SKM-1 (cell line): ENCODE measurements around the gene XPNPEP2.

Source experiments
- DNase-seq: peaks from one replicate; lab custom pipeline; 2025; ENCODE audit not compliant: unreplicated experiment; lab: John Stamatoyannopoulos, UW

The XPNPEP2 gene, protein sequence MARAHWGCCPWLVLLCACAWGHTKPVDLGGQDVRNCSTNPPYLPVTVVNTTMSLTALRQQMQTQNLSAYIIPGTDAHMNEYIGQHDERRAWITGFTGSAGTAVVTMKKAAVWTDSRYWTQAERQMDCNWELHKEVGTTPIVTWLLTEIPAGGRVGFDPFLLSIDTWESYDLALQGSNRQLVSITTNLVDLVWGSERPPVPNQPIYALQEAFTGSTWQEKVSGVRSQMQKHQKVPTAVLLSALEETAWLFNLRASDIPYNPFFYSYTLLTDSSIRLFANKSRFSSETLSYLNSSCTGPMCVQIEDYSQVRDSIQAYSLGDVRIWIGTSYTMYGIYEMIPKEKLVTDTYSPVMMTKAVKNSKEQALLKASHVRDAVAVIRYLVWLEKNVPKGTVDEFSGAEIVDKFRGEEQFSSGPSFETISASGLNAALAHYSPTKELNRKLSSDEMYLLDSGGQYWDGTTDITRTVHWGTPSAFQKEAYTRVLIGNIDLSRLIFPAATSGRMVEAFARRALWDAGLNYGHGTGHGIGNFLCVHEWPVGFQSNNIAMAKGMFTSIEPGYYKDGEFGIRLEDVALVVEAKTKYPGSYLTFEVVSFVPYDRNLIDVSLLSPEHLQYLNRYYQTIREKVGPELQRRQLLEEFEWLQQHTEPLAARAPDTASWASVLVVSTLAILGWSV

DNA sequence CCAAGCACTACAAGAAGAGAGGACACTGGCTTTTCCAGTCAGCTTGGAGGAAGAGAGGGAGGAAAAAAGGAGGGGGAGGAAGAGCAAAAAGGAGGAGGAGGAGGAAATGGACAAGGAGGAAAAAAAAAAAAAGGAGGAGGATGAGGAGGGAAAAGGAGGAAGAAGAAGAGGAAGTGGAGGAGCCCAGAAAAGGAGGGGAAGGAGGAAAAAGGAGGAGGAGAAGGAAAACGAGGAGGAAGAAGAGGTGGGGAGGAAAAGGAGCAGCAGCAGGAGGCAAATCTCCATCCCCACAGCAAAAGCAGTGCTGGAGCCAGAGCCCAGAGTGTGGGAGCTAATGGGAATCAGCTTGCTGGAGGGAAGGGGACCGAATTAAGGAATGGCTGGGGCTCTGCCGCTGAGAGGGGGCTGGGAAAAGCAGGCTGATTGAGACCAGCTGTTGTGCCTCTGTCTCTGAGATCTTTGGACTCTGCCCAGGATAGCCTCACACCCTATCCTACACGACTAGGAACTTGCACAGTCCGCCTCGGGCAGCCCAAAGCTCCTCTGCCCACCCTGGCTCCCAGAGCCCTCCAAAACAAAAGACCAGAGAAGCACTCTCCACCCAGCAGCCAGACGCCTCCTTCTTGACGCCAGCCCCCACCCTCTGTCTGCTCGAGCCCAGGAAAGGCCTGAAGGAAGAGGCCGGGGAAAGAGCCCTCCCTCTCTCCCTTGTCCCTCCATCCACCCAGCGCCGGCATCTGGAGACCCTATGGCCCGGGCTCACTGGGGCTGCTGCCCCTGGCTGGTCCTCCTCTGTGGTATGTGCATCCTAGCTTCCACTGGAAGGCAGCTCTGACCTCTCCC lies at the start of gene XPNPEP2:
Gene XPNPEP2 (plus strand): TSS at position 514 of the 843 bp plus-strand sequence. CDS start 235 bp downstream, at position 749.
- DNase-seq: no peak

DNA sequence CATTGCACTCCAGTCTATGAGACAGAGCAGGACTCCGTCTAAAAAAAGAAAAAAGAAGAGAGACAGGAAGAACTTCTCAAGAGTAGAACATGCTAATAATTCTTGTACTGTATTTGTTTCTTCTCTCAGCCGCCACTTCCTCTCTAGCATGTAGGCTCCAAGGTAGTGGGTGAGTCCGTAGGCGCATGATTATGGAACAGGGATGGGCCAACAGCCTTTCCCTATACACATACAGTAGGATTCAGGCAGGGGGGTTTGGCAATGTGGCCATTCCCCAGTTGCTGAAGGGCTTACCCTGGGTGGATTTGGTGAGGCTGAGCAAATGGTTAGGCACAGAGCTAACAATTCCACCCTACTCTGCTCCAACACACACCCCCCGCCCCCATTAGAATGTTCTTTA lies 49.0 kb upstream of the XPNPEP2 start:
- DNase-seq: no peak

DNA sequence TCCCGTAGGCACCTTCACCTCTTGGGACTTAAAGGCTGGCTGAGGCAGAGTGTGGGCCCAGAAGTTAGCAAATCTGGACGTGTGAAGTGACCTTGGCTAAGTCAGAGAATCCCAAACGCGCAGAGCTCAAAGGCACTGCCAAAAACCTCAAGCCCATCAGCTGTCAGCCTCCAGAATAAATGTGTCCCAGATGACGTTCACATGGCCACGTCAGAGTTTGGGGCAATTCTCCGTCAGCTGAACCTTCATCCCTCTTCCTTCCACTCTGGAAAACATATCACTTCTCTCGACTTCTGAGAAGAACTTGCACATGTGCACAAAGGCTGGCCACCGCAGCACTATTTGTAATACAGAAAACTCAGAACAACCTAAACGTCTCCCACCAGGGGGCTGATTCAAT lies 48.3 kb upstream of the XPNPEP2 start:
- no peak for DNase-seq

DNA sequence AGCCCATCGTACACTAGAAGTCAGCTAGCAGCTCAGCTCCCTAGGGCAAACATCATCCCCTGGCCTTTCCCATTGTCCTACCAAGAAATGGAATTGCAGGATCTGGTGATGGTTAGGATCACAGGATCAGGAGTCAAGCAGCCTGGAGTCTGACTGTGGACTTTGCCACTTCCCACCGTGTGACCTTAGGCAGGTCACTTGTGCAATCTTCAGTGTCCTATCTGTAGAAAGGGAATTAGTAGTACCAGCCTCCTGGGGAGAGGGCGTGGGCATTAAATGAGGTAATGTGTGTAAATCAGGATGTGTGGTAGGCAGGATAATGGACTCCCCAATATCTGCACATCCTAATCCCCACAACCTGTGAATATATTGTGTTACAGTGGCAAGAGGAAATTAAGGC lies 45.4 kb upstream of the XPNPEP2 start:
- no peak for DNase-seq

DNA sequence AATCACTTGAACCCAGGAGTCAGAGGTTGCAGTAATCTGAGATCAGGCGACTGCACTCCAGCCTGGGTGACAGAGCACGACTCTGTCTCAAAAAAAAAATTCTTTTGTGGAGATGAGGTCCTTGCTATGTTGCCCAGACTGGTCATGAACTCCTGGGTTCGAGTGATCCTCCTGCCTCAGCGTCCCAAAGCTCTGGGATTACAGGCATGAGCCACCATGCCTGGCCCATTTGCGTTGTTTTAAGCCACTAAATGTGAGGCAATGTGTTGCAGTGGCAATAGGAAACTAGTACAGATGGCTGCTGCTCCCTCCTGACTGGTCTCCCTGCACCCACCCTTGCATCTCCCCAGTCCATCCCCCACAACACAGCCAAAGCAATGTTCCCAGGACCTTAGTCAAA lies 44.0 kb upstream of the XPNPEP2 start:
- no peak for DNase-seq

DNA sequence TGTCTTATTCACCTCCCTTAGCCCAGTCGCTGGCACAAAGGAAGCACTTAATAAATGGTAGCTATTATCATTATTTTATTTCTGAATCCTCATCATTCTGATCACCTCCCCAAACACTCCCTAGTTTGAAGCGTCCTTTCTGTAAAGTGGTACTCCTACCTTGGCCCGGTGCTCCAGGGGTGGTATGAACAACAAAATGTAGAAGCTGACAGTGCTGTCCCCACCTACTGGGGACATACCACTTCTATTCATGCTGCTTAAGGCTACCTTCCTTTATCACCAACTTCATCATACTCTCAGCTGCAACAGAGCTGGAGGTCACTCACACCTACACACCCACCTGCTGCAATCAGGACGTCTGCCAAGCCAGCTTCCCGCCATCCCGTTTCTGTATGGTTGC lies 43.2 kb upstream of the XPNPEP2 start:
- DNase-seq: no peak

DNA sequence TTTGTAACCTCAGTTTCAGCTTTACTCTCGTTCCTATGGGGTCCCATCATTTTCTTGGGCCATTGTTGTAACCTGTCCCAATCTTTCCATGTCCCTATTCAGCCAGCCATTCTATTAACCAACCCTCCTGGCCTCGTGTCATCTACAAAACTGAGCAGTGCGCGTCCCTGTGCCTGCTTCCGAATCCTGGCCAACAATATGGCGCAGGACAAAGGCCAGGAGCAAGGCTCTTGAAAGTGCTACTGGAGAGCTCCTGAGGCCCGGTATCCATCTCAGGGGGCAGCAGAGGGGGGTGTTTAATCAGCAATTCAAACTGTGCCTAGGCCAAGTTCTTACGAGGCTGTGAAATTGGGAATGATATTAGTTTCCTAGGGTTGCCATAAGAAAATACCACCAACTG lies 42.8 kb upstream of the XPNPEP2 start:
- no peak for DNase-seq

DNA sequence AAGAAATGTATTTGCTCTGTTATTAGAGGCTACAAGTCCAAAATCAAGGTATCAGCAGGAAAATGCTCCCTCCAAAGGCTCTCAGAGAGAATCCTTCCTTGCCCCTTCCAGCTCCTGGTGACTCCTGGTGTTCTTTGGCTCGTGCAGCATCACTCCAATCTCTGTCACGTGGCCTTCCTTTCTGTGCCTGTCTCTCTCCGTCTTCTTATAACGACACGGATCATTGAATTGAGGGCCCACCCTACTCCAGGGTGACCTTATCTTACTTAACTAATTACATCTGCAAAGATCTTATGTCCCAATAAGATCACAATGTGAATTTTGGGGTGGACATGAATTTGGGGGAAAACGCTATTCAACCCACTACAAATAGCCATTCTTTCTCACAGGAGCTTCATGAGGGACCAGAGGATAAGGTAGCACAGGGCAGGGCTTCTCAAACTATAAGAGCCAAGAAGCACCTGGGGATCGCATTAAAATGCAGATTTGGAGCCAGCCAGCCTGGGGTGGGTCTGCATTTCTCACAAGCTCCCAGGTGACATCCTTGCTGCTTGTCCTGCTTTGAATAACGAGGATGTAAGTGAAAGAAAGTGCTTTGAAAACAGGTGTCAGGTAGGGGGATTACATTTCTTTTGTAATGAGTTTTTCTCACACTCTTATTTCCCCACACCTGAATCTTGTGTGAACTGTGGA lies 42.2 kb upstream of the XPNPEP2 start:
- no peak for DNase-seq

DNA sequence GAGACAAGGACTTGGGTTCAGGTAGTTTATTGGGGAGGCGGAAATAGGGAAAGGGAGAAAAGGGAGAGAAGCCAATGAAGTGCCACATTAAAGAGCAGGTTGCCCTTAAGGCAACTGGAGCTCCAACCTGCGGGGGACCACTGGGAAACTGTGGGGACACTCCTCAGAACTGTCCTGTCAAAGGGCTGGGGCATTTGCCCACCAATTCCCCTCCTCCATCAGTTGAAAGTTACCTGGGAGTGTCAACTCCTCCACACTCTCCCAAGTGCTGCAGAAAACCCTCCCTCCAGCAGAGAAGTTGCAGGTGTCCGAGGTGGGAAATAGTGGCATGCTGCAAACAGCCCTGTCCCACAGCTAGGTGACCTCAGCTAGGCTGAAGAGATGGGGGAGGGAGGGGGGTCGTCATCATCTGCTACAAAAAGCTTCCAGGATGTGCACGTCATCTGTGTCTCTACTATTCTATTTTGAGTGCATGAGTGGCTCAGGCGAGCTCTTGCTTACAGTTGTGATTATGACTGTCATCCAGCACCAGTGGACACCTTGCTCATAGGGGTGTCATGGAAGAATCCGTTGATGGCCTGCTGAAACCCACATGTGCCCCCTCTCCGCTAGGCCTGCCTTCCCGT lies 41.5 kb upstream of the XPNPEP2 start:
- no peak for DNase-seq

DNA sequence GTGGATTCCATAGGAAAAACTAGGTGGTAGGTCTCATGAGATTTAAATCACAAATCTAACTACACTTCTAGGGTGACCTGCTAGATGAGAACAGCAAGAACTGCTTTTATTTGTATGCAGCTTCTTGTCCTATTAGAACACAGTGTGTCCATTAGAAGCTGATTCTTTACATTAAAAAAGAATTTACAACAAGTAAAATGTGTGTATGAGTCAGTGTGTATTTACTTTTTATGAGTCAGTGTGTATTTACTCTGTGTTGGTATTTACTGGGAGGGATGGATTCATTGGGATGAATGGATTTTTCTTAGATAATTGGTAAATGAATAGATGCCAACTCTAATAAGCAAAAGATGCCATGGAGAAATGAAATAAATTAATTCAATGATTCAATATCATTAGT lies 40.6 kb upstream of the XPNPEP2 start:
- no peak for DNase-seq

DNA sequence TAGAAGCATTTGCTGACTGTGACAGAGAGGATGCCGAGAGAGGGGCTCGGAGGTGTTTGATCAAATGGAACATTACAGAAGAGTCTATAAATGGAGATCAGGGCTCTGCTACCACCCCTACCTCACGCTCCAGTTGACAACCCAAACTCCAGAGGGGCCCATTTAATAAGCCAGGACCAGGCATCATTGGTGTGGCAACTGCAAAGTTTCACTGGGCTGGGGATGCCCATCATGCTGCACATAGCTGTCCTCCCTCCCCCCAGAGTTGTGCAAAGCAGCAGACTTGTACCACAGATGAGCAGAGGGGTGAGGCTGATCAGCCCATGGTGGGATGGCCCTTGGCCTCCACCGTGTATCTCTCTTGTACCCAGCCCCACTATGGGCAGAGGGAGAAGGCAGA lies 38.2 kb upstream of the XPNPEP2 start:
- no peak for DNase-seq

DNA sequence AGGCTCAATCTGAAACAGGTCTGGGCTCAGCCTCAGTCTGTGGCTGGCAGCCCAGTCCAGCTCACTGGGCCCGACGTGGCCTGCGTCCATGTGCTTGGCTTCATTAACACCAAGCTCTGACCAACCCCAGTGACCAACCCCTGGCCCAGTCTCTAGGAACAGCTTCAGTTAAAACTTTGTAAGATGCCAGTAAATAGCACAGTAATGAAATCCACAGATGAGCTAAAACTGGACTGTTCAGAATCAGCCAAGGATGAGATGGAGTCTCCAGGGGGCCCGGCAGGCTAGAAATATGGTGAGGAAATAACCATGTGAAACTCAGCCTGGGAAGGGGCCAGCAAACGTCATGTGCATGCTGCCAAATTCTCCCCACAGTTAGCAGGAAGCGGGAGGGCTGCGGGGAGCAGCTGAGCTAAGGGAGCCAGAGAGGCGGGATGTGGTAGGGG lies 37.1 kb upstream of the XPNPEP2 start:
- no peak for DNase-seq

DNA sequence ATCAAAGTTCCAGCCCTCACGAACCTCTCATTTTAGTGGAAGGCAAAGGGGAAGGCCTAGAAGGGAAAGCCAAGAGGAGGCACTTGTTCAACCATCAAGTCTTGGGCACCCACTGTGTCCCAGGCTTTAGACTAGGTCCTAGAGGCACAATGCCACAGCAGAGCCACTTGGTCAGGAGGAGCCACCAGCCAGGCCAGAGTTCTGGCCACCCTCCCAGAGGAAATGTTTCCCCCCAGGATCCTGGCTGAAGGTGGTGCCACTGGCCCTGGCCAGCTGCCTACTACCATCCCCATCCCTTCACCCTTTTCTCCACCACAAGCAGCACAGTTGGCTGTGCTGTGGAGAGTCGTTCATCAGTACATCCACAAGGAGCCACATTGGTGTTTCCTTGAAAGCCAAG lies 34.3 kb upstream of the XPNPEP2 start:
- DNase-seq: no peak

DNA sequence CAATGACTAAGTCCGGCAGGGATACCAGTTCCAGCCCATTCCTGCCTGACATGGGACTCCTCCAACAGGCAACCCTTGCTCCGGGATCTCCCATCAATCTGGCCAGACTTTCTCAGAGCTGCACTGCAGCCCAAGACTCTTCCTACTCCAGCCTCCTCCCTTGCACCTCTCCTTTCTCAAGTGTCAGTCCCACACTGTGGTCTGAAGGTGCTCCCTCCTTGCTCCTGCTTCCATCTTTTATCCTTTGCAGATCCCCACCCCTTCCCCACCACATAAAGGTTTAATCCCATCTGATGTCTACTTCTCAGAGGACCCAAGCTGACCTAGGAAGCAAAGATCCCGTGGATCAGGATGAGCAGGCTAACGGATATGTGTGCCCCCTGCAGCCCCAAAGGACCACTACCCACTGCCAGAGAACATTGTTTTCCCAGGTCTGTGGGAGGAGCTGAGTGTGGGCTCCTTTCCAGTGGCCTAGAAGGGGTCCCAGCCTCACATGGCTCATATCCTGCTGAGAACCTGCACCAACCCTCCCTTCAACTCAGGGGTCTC lies 33.3 kb upstream of the XPNPEP2 start:
- no peak for DNase-seq

DNA sequence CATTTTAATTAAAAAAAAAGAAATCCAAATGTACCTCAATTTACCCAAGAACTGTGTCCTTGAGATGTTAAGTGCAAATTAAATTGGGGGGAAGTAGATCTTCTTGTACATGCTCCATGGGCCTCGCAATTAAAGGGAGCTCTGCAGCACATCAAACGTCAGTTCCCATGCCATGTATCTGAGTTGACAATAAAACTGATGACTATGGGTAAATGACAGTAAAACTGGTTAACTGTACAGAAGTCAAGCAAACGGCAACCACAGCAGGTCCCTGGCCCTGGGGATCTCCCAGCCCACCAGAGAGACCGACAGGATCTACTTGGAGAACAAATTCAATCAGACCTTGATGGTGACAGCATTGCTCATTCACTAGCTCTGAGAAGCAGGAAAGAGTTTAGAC lies 32.8 kb upstream of the XPNPEP2 start:
- no peak for DNase-seq

DNA sequence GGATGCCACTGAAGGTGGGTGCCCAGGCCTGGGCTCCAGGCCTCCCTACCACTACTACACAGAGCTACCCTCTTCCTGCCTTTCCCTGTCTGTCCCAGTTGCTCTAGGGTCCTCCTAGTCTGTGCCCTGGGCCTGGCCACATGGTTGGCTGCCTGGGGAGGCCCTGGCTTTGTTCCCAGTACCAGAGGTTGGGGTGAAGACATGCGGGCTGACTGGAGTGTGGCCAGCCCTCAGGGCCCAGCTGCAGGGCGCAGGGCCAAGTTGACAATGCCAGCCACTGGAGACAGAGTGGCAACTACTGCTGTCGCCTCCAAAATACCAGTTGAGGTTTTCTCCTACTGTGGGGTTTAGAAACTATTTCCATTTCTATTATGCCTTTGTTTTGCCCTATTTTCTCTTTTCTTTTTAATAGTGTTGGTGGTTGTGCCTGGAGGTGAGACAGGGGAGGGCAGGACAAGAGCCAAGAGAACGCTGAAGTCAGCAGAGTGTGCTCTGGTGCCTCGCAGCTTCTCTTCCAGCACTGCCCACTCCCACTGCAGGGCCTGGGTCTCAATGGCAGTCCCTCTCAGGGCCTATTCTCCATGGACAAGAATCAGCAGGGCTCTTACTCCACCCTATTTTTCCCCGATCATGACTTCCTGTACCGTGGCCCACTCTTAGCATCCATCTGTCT lies 32.2 kb upstream of the XPNPEP2 start:
- DNase-seq: no peak

DNA sequence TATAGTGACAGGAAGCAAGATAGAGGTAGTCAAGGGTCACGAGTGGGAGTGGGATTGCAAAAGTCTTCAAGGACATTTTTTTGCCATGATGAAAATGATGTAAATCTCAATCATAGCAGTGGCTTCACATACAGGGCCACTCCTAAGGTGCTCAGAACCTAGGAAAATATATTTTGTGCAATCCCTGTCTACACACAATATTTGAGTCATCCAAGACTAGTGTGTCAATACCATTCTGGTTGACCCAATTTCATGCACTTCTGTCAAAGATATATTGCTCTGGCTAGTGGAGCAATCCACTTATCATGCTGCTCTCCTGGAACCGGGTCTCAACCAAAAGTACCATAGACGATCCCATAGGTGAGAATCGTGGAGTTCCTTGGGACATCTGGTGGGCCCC lies 24.2 kb upstream of the XPNPEP2 start:
- DNase-seq: no peak

DNA sequence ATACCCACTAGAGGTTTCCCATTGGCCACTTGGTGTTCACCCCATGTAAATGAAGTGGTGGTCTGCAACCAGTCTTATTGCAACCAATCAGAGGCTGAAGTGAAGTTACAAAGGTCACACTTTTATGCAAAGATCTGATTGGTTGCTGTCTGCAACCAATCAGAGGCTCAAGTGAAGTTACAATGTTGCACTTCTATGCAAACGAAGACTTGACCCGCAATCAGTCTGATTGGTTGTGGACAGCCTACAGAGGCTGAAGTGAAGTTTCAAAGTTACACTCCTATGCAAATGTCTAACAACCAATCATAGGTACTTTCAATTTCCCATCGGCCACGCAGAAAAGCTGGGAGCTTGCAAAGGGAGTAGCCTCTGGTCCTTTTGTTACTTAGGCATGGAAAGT lies 22.3 kb upstream of the XPNPEP2 start:
- no peak for DNase-seq

DNA sequence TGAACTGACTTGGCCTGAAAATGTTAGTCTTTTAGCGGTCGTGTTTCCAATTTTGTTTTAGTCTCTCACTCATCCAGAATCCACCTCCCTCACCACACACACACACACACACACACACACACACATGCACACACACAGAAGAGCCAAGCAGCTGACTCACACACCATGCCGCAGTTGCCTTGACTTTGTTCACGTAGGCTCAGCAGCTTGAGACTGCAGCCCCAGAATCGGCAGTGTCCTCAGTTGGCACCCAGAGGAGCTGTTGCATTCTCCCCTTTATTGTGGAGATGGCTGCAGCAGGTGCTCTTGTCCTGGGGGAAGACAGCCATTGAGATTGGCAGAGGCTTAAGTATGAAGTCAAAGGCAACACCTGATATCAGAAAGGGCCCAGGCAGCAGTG lies 20.9 kb upstream of the XPNPEP2 start:
- no peak for DNase-seq

DNA sequence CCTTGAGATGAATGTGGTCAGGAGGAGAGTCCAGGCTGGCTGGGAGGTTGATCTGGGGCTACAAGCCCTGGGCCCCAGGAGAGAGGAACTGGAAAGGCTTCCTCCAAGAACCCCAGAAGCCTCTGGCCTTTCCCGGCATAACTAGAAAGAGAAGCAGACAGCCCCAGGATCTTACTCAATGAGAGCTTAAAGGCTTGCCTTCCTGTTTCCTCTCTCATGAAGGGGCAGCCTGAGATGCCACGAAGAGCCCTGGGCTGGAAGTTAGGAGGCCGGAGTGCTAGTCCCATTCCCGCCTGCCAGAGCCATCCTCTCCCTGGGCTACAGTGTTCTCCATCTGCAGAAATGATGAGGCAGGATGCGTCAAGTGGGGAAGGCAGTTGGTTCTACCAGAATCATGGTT lies 20.1 kb upstream of the XPNPEP2 start:
- no peak for DNase-seq
